GM18858 (cell line): ENCODE results near the gene FBXO31.
A peak's percentile ranks its signal among the peaks of the same experiment; 100 is the strongest.
"Not testable (repeated sequence)": the region's sequence is repeated elsewhere in the genome, so short reads cannot be mapped to it uniquely, and the experiment has no call there.

Source experiments
- ATAC-seq: cut with Tn5 transposase; IDR thresholded peaks from one replicate; pipeline ENCODE4 v1.9.1; 2021; ENCODE audit not compliant: unreplicated experiment

The FBXO31 gene

GRCh38 chr16:87411375-87412271, 28.0 kb upstream of the FBXO31 start:
- ATAC-seq: no peak

- no peak for ATAC-seq
Measured at GRCh38 chr16:87410968-87411367, 27.4 kb upstream of the FBXO31 start.

GRCh38 chr16:87410530-87410929, 27.0 kb upstream of the FBXO31 start:
- no peak for ATAC-seq

- ATAC-seq: no peak
Measured at GRCh38 chr16:87409781-87410180, 26.2 kb upstream of the FBXO31 start.

- no peak for ATAC-seq
Measured at GRCh38 chr16:87409153-87409552, 25.6 kb upstream of the FBXO31 start.

- no peak for ATAC-seq
Measured at GRCh38 chr16:87407511-87408112, 24.0 kb upstream of the FBXO31 start.

GRCh38 chr16:87406495-87407088, 23.0 kb upstream of the FBXO31 start:
- ATAC-seq: no peak

GRCh38 chr16:87404764-87405625, 21.4 kb upstream of the FBXO31 start:
- ATAC-seq: no peak

- no peak for ATAC-seq
Measured at GRCh38 chr16:87395181-87395842, 11.7 kb upstream of the FBXO31 start.

GRCh38 chr16:87393680-87394055, 10.1 kb upstream of the FBXO31 start:
- no peak for ATAC-seq

- no peak for ATAC-seq
Measured at GRCh38 chr16:87392821-87393679, 9.5 kb upstream of the FBXO31 start.

GRCh38 chr16:87391950-87392820, 8.6 kb upstream of the FBXO31 start, which contains the start of gene MAP1LC3B:
TSS of gene MAP1LC3B (plus strand) at chr16:87392336. CDS start at chr16:87392428, 92 bp downstream.
- peak; percentile 39 for ATAC-seq

- no peak for ATAC-seq
Measured at GRCh38 chr16:87391324-87391949, 7.9 kb upstream of the FBXO31 start.

GRCh38 chr16:87390641-87391323, 7.2 kb upstream of the FBXO31 start:
- ATAC-seq: no peak

GRCh38 chr16:87389914-87390313, 6.3 kb upstream of the FBXO31 start:
- ATAC-seq: not testable (repeated sequence)

GRCh38 chr16:87389245-87389644, 5.7 kb upstream of the FBXO31 start:
- ATAC-seq: no peak

- ATAC-seq: no peak
Measured at GRCh38 chr16:87388818-87389134, 5.2 kb upstream of the FBXO31 start.
